Activated CD4-positive, CD25-positive, alpha-beta regulatory T cell treated with anti-CD3 and anti-CD28 coated beads, Interleukin-2, amount 50 U/mL, for 24 hours (primary cell): ENCODE results near the gene SH3BP2.
A peak's percentile ranks its signal among the peaks of the same experiment; 100 is the strongest.

Experiments
- ATAC-seq, 2 donors: fragments of 150-1000 bp; cut with Tn5 transposase; one replicate each; pipeline ENCODE4 v1.10.0; 2021; ENCODE audit warnings: mild to moderate bottlenecking in 1 of 2, moderate library complexity in 1 of 2

Gene SH3BP2

GRCh38 chr4:2791518-2792395 is 1.1 kb upstream of the SH3BP2 start:
- no peak for ATAC-seq

GRCh38 chr4:2792396-2792710 is 532 bp upstream of the SH3BP2 start:
- no peak for ATAC-seq

GRCh38 chr4:2793586-2794485 is 951 bp downstream of the SH3BP2 start:
- ATAC-seq, result peak; percentile 30 to 44

- no peak for ATAC-seq
Observed at GRCh38 chr4:2794486-2795299, 1.8 kb downstream of the SH3BP2 start.

GRCh38 chr4:2795300-2795892 is 2.5 kb downstream of the SH3BP2 start:
- ATAC-seq, result no peak

- ATAC-seq, result no peak
Observed at GRCh38 chr4:2795893-2796848, 3.3 kb downstream of the SH3BP2 start.

- no peak for ATAC-seq
Observed at GRCh38 chr4:2796849-2797544, 4.1 kb downstream of the SH3BP2 start.

GRCh38 chr4:2797545-2798305 is 4.8 kb downstream of the SH3BP2 start:
- peak; percentile 54 to 56 for ATAC-seq

- ATAC-seq, result peak; percentile 38 to 42
Observed at GRCh38 chr4:2798399-2799223, 5.7 kb downstream of the SH3BP2 start.

GRCh38 chr4:2799224-2799911 is 6.5 kb downstream of the SH3BP2 start:
- ATAC-seq, result no peak

- ATAC-seq, result no peak
Observed at GRCh38 chr4:2799971-2800690, 7.2 kb downstream of the SH3BP2 start.

- ATAC-seq, result peak; percentile 27 to 61
Observed at GRCh38 chr4:2800691-2801596, 8.1 kb downstream of the SH3BP2 start.

GRCh38 chr4:2802618-2803531 is 10.0 kb downstream of the SH3BP2 start:
- no peak for ATAC-seq

GRCh38 chr4:2803624-2804448 is 11.0 kb downstream of the SH3BP2 start:
- ATAC-seq, result no peak
